Regular cardiac myocyte (primary cell): ENCODE results near the gene CTH. TPM values are rescaled to one million over a fixed set of nuclear protein-coding genes. Genes with fewer than 3 reads are reported as not detected.

Source experiments
- total RNA-seq: library from RNA; depleted of rRNA; stranded (reverse); fragments of >200 nt; gene quantifications from 2 replicates; pipeline ENCODE4 v1.2.3, GENCODE V29; 2014

The CTH gene
- total RNA-seq: 2.5 and 3.9 TPM in 2 replicates

DNA sequence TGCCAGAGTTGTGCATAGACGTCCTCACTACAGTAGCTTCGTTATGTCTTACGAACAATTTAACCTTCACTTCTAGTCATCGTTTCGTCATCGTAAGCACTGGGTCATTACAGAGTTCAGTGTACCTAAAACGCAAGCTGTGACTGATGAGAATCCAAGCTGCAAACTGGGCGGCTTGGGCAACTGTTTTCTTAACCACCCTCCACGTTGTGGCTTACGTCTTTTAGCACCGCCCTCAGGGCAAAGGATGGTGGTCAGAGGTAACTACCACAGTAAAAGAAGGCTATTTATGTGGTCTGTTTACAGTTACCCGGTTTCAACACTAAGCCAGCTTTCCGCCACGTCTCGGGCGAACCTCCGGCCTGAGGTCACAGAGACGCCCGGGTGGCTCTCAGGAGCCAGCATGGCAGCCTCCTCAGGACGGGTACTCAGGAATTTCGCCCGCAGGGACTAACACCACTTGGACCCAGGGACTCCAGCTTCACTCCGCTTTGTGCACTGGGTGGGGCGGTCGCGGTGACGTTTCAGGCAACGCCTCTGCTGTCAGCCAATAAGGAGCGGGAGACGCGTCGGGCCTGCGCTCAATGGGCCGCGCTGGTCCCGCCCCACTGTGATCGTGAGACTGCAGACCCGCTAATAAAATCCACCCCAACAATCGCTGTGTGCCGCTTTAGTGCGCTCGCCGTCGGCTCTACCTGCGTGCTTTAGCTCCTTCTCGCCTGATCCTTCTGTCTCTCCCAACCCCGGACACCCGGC, at the start of gene CTH:
Gene CTH, plus strand, starts transcription at position 665 of the 756 bp plus-strand sequence. CDS start 148 bp downstream, outside the sequence.

Other genes with a start within 250 kb of the CTH start
- 20.6 and 28.8 TPM in 2 replicates for gene LRRC40, start 205.7 kb upstream of the CTH start, total RNA-seq
- 84.0 and 101 TPM in 2 replicates for gene SRSF11, start 189.9 kb upstream of the CTH start, total RNA-seq
- gene ANKRD13C, start 56.5 kb upstream of the CTH start, total RNA-seq: 24.7 and 27.3 TPM in 2 replicates